ENCODE results near the gene KANSL1. TPM values are rescaled to one million over a fixed set of nuclear protein-coding genes. Genes with fewer than 3 reads are reported as not detected.

Gene KANSL1
- total RNA-seq, 1 experiment from 2014 or later = 83.0 TPM

GRCh38 chr17:45999900-46000290 is 193.3 kb downstream of the KANSL1 start:
- H3K4me3 ChIP-seq (ENCODE audit: low read depth, low read length) = no peak overlapping the region
- no peaks in the 10 kb centered on the region for H3K4me1 ChIP-seq
- H3K36me3 ChIP-seq (ENCODE audit: control insufficient read depth, insufficient read depth, low read length) = no peaks in the 10 kb centered on the region
- no peaks in the 10 kb centered on the region for H3K27me3 ChIP-seq (replicated peaks; ENCODE audit: control insufficient read depth, insufficient read depth, low read length)
- H3K4me3 Mint-ChIP-seq (ENCODE audit: unreplicated experiment) = no peak overlapping the region
- no peaks in the 10 kb centered on the region for H3K27me3 Mint-ChIP-seq (ENCODE audit: insufficient read depth, unreplicated experiment)
- TF ChIP-seq CTCF (IDR thresholded peaks at IDR 0.05; ENCODE audit: insufficient read depth in 1 of 2, low read depth in 1 of 2, low read length in 1 of 2, severe bottlenecking in 1 of 2, unreplicated experiment in 1 of 2) = no peak
- BruUV-seq (replicated peaks) = no TSS peak
- no peak overlapping the region for H3K27ac Mint-ChIP-seq (ENCODE audit: unreplicated experiment)
- ChIA-PET CTCF (no interaction called here), POLR2A (no interaction called here)
- no peaks in the 10 kb centered on the region for H3K36me3 Mint-ChIP-seq (ENCODE audit: insufficient read depth, unreplicated experiment)
- intact Hi-C loops (cut with micrococcal nuclease; ENCODE audit: unreplicated experiment) = loop anchor here (10.0 kb wide), 1 partner anchor 265 kb away; no protein-coding TSS in a partner anchor
- H3K9me3 Mint-ChIP-seq (ENCODE audit: unreplicated experiment) = no peaks in the 10 kb centered on the region
- no peak for DNase-seq
- peaks cover 6% of the 10 kb centered on the region for H3K4me1 Mint-ChIP-seq (ENCODE audit: low read depth, unreplicated experiment)
- H3K9me3 ChIP-seq = no peaks in the 10 kb centered on the region

- TF ChIP-seq CTCF (IDR thresholded peaks at IDR 0.05; ENCODE audit: insufficient read depth in 1 of 2, low read depth in 1 of 2, low read length in 1 of 2, severe bottlenecking in 1 of 2, unreplicated experiment in 1 of 2) = no peak
- no peaks in the 10 kb centered on the region for H3K36me3 Mint-ChIP-seq (ENCODE audit: insufficient read depth, unreplicated experiment)
- H3K9me3 Mint-ChIP-seq (ENCODE audit: unreplicated experiment) = no peaks in the 10 kb centered on the region
- H3K27ac Mint-ChIP-seq (ENCODE audit: unreplicated experiment) = no peak within 1 kb of the TSS
- H3K4me1 Mint-ChIP-seq (ENCODE audit: low read depth, unreplicated experiment) = peaks cover 6% of the 10 kb centered on the region
- H3K27me3 ChIP-seq (replicated peaks; ENCODE audit: control insufficient read depth, insufficient read depth, low read length) = no peaks in the 10 kb centered on the region
- H3K4me1 ChIP-seq = 0 out of 2 replicates have a peak, but pooled peaks cover 1% of the 10 kb centered on the region
- H3K36me3 ChIP-seq (ENCODE audit: control insufficient read depth, insufficient read depth, low read length) = no peaks in the 10 kb centered on the region
- H3K4me3 Mint-ChIP-seq (ENCODE audit: unreplicated experiment) = no peak within 1 kb of the TSS
- no TSS peak for BruUV-seq (replicated peaks)
- no peaks in the 10 kb centered on the region for H3K27me3 Mint-ChIP-seq (ENCODE audit: insufficient read depth, unreplicated experiment)
- no peak for DNase-seq
- H3K4me3 ChIP-seq (ENCODE audit: low read depth, low read length) = no peak within 1 kb of the TSS
- no peaks in the 10 kb centered on the region for H3K9me3 ChIP-seq
- CTCF ChIA-PET = no interaction called here
- intact Hi-C loops (cut with micrococcal nuclease; ENCODE audit: unreplicated experiment) = no loop called here
- POLR2A ChIA-PET = no interaction called here
Observed at GRCh38 chr17:45998987-45999899, 194.0 kb downstream of the KANSL1 start, which contains the start of gene STH. Gene STH, plus strand, starts transcription at chr17:45999250. Its CDS starts 30 bp downstream, at chr17:45999280.

GRCh38 chr17:45997624-45998023 is 195.6 kb downstream of the KANSL1 start:
- Mint-ChIP-seq H3K4me3 (ENCODE audit: unreplicated experiment) (no peak overlapping the region), H3K36me3 (ENCODE audit: insufficient read depth, unreplicated experiment) (no peaks in the 10 kb centered on the region), H3K4me1 (ENCODE audit: low read depth, unreplicated experiment) (peaks cover 6% of the 10 kb centered on the region), H3K27me3 (ENCODE audit: insufficient read depth, unreplicated experiment) (no peaks in the 10 kb centered on the region), H3K27ac (ENCODE audit: unreplicated experiment) (no peak overlapping the region), H3K9me3 (ENCODE audit: unreplicated experiment) (no peaks in the 10 kb centered on the region)
- CTCF ChIA-PET = interaction anchor here (0.5 kb wide), 1 partner anchor 195 kb away, joined by 3 read pairs; the partner anchor contains the start of gene KANSL1
- H3K27me3 ChIP-seq (replicated peaks; ENCODE audit: control insufficient read depth, insufficient read depth, low read length) = no peaks in the 10 kb centered on the region
- no peak for DNase-seq
- no peak overlapping the region for H3K4me3 ChIP-seq (ENCODE audit: low read depth, low read length)
- no peak for TF ChIP-seq CTCF (IDR thresholded peaks at IDR 0.05; ENCODE audit: insufficient read depth in 1 of 2, low read depth in 1 of 2, low read length in 1 of 2, severe bottlenecking in 1 of 2, unreplicated experiment in 1 of 2)
- BruUV-seq (replicated peaks) = no TSS peak
- POLR2A ChIA-PET = no interaction called here
- no peaks in the 10 kb centered on the region for H3K9me3 ChIP-seq
- 0 out of 2 replicates have a peak, but pooled peaks cover 4% of the 10 kb centered on the region for H3K4me1 ChIP-seq
- intact Hi-C loops (cut with micrococcal nuclease; ENCODE audit: unreplicated experiment) = no loop called here
- no peaks in the 10 kb centered on the region for H3K36me3 ChIP-seq (ENCODE audit: control insufficient read depth, insufficient read depth, low read length)
